ENCODE results near the gene HNRNPUL2.
A peak's percentile ranks its signal among the peaks of the same experiment; 100 is the strongest.
"Not testable (repeated sequence)": the region's sequence is repeated elsewhere in the genome, so short reads cannot be mapped to it uniquely, and the experiment has no call there.

HNRNPUL2 gene

GRCh38 chr11:62727165-62727871 lies at the start of gene HNRNPUL2:
Gene HNRNPUL2, minus strand, starts transcription at chr11:62727457. Its CDS starts 301 bp downstream, at chr11:62727156.
- peak; percentile 98 for DNase-seq

DNA sequence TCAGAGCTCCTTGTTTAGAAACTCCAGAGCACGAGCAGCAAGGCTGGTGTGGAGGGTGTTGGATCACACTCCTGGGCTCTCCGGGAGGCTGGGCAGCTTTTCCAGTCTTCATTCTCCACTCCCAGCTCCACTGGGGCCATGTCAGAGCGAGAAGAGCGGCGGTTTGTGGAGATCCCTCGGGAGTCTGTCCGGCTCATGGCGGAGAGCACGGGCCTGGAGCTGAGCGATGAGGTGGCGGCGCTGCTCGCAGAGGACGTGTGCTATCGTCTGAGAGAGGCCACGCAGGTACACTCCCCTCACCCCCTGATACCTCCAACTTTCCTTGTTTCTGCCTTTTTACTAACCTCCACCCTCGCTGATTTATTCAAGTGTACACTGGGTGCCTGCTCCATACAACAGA lies 48.4 kb upstream of the HNRNPUL2 start:
- DNase-seq, result no peak

DNA sequence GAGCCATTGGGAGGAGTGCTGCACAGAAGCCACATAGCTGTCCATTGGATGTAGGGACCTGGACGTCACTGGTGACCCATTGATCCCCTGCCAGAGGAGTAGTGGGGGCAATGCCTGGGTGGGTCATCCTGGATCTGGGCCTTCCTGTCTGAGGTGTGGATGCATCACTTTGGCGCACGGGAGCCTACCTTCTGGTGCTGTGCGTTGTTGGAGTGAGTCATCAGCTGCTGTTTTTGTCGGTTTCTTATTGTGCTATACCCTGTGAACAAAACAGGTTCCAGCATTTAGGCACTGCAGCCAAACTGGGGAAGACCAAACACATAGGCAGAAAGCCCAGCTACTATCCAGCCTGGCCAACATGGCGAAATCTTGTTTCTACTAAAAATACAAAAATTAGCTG lies 47.1 kb upstream of the HNRNPUL2 start:
- no peak for DNase-seq

- peak; percentile 98 for DNase-seq
These were observed 44.1 kb upstream of the HNRNPUL2 start, which contains the start of gene TAF6L for GRCh38 chr11:62771144-62772021. Gene TAF6L, plus strand, starts transcription at chr11:62771396. Its CDS starts 4,388 bp downstream, at chr11:62775784.

- DNase-seq, result peak; percentile 48
These were observed 43.5 kb upstream of the HNRNPUL2 start for GRCh38 chr11:62770778-62771143.

- DNase-seq, result peak; percentile 44
These were observed 33.6 kb upstream of the HNRNPUL2 start for GRCh38 chr11:62760867-62761227.

- DNase-seq, result no peak
These were observed 30.9 kb upstream of the HNRNPUL2 start for GRCh38 chr11:62757846-62758788.

- DNase-seq, result no peak
These were observed 27.9 kb upstream of the HNRNPUL2 start for GRCh38 chr11:62755086-62755615.

DNA sequence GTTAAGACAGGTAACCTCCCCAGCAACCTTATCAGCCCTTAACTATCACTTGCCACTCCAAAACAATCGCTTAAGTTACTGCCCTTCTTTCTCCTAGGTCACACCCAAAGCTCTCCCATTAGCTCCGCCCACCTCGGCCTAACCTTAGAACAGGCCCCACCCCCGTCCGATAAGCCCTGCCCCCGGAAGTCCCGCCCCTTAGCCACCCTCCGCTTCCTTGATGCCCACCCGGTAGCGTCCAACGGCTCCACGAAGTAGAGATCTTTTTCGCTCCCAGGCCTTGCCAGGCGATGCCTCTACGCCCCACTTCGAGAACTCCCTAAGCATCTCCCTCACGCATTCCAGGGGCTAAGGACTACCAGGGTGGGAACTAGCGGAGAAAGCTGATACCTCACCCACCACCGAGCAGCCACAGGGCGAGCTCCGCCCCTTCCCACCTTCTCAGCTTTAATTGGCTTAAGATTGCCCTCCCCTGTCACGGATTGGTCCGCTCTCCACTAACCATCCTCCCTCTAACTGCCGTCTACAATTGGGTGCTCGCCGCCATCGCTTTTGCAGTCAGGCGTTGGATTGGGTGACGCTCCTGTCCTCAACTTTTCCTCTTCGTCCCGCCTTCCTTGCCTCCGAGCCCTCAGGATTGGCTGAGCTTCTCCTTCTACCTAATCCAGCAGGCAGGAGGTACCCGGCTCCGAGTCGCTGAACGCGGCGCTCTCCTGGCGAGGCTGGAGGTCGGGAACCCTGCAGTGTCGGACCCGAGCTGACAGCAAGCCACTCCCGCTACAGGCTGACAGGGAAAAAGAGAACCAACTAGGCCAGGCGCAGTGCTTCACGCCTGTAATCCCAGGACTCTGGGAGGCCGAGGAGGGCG lies 26.7 kb upstream of the HNRNPUL2 start, which contains the start of gene ZBTB3:
ZBTB3 (minus strand) TSS at position 425 of the 868 bp plus-strand sequence. CDS start 496 bp downstream, outside the sequence.
- peak; percentile 97 for DNase-seq

GRCh38 chr11:62752994-62753735 lies 25.9 kb upstream of the HNRNPUL2 start:
- DNase-seq, result no peak

DNA sequence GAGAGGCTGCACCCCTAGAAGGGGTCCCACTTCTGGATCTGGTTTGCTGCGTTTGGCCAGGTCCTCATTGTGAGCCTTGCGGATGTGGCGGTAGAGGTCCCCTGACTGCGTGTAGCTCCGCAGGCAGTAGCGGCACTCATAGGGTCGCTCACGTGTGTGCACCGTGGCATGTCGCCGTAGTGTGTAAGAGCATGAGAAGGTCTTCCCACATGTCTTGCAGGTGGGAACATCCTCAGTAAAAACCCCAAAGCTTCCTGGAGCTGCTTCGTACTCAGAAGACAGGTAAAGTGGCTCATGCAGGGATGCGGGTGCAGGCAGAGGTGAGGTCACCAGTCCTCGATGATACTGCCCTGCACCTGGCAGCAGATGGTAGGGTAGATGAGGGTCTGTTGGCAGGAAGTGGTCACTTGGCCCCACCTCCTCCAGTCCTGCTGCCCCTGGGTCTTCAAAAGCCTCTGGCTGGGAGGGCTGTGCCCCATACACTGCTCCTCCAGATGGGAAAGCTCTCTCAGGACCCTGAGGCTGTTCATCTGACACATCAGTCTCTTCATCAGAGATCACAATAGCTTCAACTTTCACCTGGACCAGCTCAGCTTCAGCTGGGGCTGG lies 25.0 kb upstream of the HNRNPUL2 start:
- DNase-seq, result no peak

DNA sequence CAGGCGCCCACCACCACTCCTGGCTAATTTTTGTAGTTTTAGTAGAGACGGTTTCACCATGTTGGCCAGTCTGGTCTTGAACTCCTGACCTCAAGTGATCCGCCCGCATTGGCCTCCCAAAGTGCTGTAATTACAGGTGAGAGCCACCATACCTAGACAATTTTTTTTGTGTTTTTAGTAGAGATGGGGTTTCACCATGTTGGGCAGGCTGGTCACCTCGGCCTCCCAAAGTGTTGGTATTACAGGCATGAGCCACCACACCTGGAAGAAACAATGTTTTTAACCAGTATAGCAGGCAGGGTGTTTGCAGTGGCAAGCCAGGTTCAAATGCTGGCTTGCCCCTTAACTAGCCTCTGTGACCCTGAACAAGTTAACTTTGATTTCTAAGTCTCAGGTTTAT lies 22.7 kb upstream of the HNRNPUL2 start:
- DNase-seq, result not testable (repeated sequence)

DNA sequence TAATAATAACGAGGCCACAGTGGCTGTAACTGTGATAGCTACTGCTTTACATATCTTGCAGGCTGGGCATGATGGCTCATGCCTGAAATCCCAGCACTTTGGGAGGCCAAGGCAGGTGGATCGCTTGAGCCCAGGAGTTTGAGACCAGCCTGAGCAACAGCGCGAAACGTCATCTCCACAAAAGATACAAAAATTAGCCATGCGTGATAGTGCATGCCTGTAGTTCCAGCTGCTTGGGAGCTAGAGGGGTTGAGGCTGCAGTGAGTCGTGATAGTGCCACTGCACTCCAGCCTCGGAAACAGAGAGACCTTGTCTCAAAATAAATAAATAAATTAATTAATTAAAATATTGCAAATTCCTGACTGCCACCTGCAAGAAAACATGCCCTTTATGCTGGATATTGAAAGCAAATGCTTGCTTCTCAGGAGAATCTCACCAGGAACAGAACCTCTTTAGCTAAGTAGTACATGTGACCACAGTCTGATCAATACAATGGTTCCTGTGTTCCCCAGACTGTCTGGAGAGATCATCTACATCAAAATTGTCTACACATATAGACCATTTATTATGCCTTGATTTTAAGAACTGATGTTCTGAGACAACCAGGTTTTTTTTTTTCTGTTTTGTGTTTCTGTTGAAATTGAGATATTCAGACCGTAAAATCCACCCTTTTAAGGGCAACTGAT lies 20.4 kb upstream of the HNRNPUL2 start:
- DNase-seq, result no peak

DNA sequence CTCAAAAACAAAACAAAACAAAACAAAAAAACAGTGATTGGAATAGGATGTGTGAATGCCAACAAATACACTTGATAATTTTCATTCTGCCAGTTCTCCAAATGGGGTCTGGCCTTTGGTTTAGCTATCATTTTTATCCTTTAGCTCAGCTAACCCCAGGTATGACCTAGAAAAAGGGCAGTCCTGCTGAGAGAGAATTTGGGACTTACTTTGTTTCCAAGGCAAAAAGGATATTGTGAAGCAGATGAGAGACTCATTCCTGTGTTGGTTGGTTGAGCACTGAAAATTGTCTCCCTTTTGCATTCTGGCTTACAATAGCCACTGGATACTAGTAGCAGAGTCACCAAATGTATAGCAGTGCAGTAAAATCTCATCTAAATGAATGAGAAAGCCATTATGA lies 9.9 kb upstream of the HNRNPUL2 start:
- no peak for DNase-seq

DNA sequence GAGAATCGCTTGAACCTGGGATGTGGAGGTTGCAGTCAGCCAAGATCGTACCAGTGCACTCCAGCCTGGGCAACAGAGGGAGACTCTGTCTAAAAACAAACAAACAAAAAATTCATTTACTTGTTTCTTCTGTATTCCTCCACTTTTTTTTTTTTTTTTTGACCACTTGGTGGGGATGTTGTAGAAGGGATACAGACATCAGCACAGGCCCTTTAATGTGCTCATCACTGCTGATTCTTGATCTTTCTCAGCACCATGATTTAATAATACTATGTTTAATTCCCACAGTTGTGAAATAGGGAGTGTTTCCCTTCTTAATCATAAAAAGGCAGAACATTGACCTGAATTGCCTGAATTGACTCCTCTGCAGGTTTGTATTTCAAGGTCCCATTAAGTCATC lies 5.6 kb upstream of the HNRNPUL2 start:
- DNase-seq, result no peak

DNA sequence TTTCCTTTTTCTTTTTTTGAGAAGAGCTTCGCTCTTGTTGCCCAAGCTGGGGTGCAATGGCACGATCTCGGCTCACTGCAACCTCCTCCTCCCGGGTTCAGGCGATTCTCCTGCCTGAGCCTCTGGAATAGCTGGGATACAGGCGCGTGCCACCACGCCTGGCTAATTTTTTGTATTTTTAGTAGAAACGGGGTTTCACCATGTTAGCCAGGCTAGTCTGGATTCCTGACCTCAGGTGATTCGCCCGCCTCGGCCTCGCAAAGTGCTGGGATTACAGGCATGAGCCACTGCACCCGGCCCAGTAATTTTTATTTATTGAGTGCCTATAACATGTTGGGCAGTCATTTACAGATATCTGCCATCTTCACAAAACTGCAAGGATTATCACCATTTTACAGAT lies 2.8 kb upstream of the HNRNPUL2 start:
- DNase-seq, result not testable (repeated sequence)

- DNase-seq, result peak; percentile 84
These were observed 1.1 kb upstream of the HNRNPUL2 start, which contains the start of gene TTC9C for GRCh38 chr11:62728171-62728988. Gene TTC9C, plus strand, starts transcription at chr11:62728486. Its CDS starts 363 bp downstream, at chr11:62728849.

DNA sequence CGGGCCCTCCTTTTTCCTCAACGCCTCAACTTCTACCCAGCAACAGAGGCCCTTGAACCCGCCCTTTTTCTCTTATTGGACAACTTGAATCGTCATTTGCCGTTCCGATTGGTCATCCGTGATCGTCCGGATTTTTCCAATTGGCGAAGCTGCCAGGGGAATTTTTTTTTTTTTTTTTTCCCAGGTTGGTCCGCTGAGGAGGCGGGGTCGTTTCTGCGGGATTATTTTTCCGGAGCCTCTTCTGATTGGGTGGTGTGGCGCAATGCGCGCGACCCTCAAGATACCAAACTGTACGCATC lies 564 bp upstream of the HNRNPUL2 start:
- peak; percentile 83 for DNase-seq

- DNase-seq, result no peak
These were observed 417 bp downstream of the HNRNPUL2 start for GRCh38 chr11:62726915-62727164.
